Measurements from ENCODE around the gene LYL1. TPM values are rescaled to one million over a fixed set of nuclear protein-coding genes. Genes with fewer than 3 reads are reported as not detected.
A peak's percentile ranks its signal among the peaks of the same experiment; 100 is the strongest.

The LYL1 gene
- total and polyA plus RNA-seq, 2 of the 13 experiments (the other 11 are each of a cell fraction or from before 2014, with no cell fraction given) = 0.75 to 0.92 TPM

GRCh38 chr19:13093407-13094105 lies 9.1 kb downstream of the LYL1 start (continued):
- TF ChIP-seq SNAPC5 (CRISPR knock-in tag; IDR thresholded peaks at IDR 0.05; ENCODE audit: borderline replicate concordance) (no peak), ARHGAP35 (CRISPR knock-in tag; IDR thresholded peaks at IDR 0.05; ENCODE audit: borderline replicate concordance) (no peak), PAWR (CRISPR knock-in tag; IDR thresholded peaks at IDR 0.05; ENCODE audit: borderline replicate concordance) (no peak), TAF15 (IDR thresholded peaks at IDR 0.05; ENCODE audit: low read depth, low read length, poor library complexity, severe bottlenecking) (no peak), TCF12 (IDR thresholded peaks at IDR 0.05) (no peak), TCF12 (CRISPR knock-in tag; IDR thresholded peaks at IDR 0.05) (no peak), HNRNPLL (IDR thresholded peaks at IDR 0.05; ENCODE audit: low read depth, low read length, poor library complexity, severe bottlenecking) (no peak), AKNA (CRISPR knock-in tag; IDR thresholded peaks at IDR 0.05; ENCODE audit: borderline replicate concordance) (no peak), ZNF556 (CRISPR knock-in tag; IDR thresholded peaks at IDR 0.05; ENCODE audit: borderline replicate concordance) (no peak), KLF15 (CRISPR knock-in tag; IDR thresholded peaks at IDR 0.05; ENCODE audit: borderline replicate concordance) (no peak), TFE3 (CRISPR knock-in tag; IDR thresholded peaks at IDR 0.05) (no peak), RXRB (CRISPR knock-in tag; IDR thresholded peaks at IDR 0.05; ENCODE audit: borderline replicate concordance) (peak; percentile 26; the same call in 1 of the 2 replicates), ZNF784 (CRISPR knock-in tag; IDR thresholded peaks at IDR 0.05; ENCODE audit: borderline replicate concordance) (no peak), NFE2L1 (CRISPR knock-in tag; IDR thresholded peaks at IDR 0.05; ENCODE audit: borderline replicate concordance) (0 out of 2 replicates have a peak, but pooled peaks have one; percentile 43), ZNF740 (CRISPR knock-in tag; IDR thresholded peaks at IDR 0.05) (no peak), ZNF430 (CRISPR knock-in tag; IDR thresholded peaks at IDR 0.05) (no peak), USF2 (IDR thresholded peaks at IDR 0.05; ENCODE audit: low read depth, low read length) (no peak), USF2 (CRISPR knock-in tag; IDR thresholded peaks at IDR 0.05; ENCODE audit: borderline replicate concordance) (no peak)
